Measurements from ENCODE around the gene LTA4H.

LTA4H gene

DNA sequence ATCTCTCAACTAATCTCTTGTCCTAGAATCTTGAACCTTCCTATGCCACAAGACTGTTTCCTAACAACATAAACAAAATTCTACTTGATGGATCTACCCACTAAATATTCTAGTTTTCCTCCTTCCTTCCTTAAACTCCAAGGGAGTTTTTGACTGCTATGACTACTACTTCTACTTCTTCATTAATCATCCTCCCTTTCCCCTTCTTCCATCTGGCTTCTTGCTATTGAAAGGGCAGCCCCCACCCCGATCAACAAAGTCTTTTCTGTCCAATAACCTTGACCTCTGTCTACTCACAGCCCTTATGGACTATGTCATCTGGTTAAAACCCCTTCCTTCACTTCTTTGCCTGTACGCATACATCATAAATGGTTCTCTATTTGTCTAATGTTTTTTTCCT, 5.6 kb downstream of the LTA4H start:
- Histone ChIP-seq H3K9ac (ENCODE audit: low read depth, low read length) (no peak overlapping the region), H3K4me1 (ENCODE audit: insufficient read depth, low read length) (peaks cover 4% of the 10 kb centered on the region; the same call in 1 of the 2 replicates), H3K36me3 (ENCODE audit: insufficient read depth, low read length) (0 out of 2 replicates have a peak, but pooled peaks cover 6% of the 10 kb centered on the region), H3K9me3 (ENCODE audit: control insufficient read depth, insufficient read depth, low read length) (no peaks in the 10 kb centered on the region)

DNA sequence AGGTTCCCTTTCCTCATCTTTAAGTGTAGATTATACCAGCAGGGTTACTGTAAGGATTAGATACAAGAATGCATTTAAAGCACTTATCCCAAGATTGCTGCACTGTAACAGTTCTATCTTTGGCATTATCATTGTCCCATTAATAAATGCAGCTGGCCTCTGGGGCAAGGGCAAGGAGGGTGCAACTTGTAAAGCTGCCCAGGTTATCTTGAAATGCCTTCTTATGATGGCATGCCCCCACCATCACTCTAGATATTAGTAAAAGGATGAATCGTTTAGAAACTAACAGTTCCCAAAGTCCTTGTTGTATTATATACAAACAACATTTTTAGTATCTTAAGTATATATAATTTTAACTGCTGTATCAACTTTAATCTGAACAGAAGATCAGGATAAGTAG, 6.8 kb downstream of the LTA4H start:
- H3K36me3 ChIP-seq (ENCODE audit: insufficient read depth, low read length): peaks cover 6% of the 10 kb centered on the region; the same call in 1 of the 2 replicates
- H3K9ac ChIP-seq (ENCODE audit: low read depth, low read length): no peak overlapping the region
- H3K4me1 ChIP-seq (ENCODE audit: insufficient read depth, low read length): no peaks in the 10 kb centered on the region
- no peaks in the 10 kb centered on the region for H3K9me3 ChIP-seq (ENCODE audit: control insufficient read depth, insufficient read depth, low read length)

DNA sequence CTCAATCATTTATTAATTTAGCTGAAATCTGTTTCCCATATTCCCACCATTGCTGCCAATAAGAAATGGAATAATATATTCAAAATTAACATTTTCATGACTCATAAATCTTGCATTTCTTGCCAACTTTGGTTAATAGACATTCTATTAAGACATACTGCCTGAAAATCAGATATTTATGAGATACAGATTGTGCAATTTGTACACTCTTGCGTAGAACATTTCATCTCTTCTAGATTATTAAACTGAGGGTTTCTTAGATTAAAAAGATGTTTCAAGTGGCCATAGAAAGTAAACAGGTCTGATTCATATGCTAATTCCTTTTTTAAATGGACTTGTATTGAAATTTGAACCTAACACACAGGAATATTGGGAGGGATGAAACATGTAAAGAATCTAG, 9.1 kb downstream of the LTA4H start:
- Histone ChIP-seq H3K4me1 (ENCODE audit: insufficient read depth, low read length) (no peaks in the 10 kb centered on the region), H3K9ac (ENCODE audit: low read depth, low read length) (no peak overlapping the region), H3K9me3 (ENCODE audit: control insufficient read depth, insufficient read depth, low read length) (no peaks in the 10 kb centered on the region), H3K36me3 (ENCODE audit: insufficient read depth, low read length) (peaks cover 11% of the 10 kb centered on the region; the same call in 1 of the 2 replicates)

DNA sequence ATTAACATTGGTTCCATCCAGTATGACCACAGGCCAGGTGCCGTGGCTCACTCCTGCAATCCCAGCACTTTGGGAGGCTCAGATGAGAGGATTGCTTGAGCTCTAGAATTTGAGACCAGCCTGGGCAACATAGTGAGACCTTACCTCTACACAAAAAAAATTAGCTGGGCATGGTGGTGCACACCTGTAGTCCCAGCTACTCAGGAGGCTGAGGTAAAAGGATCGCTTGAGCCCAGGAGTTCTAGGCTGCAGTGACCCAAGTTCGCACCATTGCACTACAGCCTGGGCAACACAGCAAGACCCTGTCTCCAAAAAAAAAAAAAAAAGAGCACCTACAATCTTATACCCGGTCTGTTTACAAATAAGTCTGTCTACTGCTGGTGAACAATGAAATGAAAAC, 9.9 kb downstream of the LTA4H start:
- Histone ChIP-seq H3K9me3 (ENCODE audit: control insufficient read depth, insufficient read depth, low read length) (no peaks in the 10 kb centered on the region), H3K4me1 (ENCODE audit: insufficient read depth, low read length) (no peaks in the 10 kb centered on the region), H3K36me3 (ENCODE audit: insufficient read depth, low read length) (peaks cover 11% of the 10 kb centered on the region; the same call in 1 of the 2 replicates), H3K9ac (ENCODE audit: low read depth, low read length) (no peak overlapping the region)

DNA sequence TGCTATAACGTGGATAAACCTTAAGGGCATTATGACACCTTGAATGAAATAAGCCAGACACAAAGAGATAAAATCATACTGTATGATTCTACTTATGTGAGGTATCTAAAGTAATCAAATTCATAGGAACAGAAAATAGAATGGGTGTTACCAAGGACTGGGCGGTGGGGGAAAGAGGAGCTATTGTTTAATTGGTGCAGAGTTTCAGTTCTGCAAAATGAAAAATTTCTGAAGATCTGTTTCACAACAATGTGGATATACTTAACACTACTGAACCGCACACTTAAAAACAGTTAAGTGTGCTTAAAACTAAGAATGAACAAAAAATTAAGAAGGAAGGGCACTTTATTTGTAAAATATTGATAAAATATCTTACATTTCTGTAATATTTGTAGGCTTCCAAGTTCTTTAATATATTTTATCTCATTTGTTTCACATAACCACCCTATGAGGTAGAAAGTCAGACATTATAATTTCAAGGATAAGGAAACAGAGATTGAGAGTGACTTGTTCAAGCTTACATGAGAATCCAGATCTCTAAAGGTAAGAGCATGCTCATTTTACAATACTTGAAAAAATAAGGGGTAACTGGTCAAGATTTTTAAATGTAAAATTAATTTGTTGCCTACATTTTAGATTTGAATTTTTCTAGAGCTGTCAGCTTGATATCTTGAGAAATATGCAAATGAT, 14.9 kb downstream of the LTA4H start:
- no peak overlapping the region for H3K9ac ChIP-seq (ENCODE audit: low read depth, low read length)
- H3K4me1 ChIP-seq (ENCODE audit: insufficient read depth, low read length): no peaks in the 10 kb centered on the region
- no peaks in the 10 kb centered on the region for H3K9me3 ChIP-seq (ENCODE audit: control insufficient read depth, insufficient read depth, low read length)
- H3K36me3 ChIP-seq (ENCODE audit: insufficient read depth, low read length): peaks cover 6% of the 10 kb centered on the region

DNA sequence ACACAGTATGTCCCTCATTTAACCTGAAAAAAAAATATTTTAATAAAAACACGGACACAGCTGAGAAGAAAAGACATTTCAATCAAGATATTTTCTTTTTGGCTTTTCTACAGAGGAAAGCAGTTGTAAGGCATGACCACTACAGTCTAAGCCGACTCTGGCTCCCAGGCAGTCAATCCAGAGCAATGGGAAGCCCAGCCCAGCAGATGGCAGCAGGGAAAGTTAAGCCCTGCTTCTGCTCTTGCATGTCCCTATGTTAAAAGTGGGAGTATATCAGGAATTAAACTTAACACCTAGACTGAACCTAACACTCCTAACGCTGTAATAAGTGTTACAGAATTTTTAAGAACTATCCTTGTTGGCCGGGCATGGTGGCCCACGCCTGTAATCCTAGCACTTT, 19.7 kb downstream of the LTA4H start:
- peaks cover 17% of the 10 kb centered on the region for H3K36me3 ChIP-seq (ENCODE audit: insufficient read depth, low read length)
- H3K9me3 ChIP-seq (ENCODE audit: control insufficient read depth, insufficient read depth, low read length): no peaks in the 10 kb centered on the region
- no peak overlapping the region for H3K9ac ChIP-seq (ENCODE audit: low read depth, low read length)
- no peaks in the 10 kb centered on the region for H3K4me1 ChIP-seq (ENCODE audit: insufficient read depth, low read length)

DNA sequence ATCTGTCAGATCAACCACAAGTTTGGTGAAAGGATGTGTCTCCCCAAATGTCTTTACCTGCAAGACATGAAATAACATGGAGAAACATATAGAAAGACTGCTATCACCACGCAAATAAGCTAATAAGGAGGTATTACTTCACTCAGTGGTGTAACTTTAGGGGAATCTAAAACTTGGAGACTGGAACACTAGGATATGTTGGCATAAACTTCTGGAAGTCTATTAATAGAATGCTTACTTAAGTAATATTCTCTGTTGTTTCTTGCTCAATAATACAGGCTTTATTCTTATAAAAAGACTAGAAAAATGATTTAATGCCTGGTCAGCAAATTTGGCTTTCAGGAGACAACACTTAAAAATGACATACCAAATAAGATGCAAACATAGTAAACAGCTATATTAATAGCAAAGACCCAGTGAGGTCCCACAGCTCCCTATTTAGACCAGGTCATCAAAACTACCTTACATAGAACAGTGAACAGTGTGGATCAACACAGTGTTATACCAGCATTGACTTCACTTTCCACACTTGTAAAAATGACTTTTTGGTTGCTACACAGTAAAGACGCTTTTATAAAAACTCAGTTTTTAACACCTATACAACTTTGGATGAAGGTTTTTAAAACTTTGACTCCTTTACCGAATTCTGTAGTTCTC, 20.3 kb downstream of the LTA4H start:
- Histone ChIP-seq H3K4me1 (ENCODE audit: insufficient read depth, low read length) (no peaks in the 10 kb centered on the region), H3K36me3 (ENCODE audit: insufficient read depth, low read length) (peaks cover 22% of the 10 kb centered on the region), H3K9ac (ENCODE audit: low read depth, low read length) (no peak overlapping the region), H3K9me3 (ENCODE audit: control insufficient read depth, insufficient read depth, low read length) (no peaks in the 10 kb centered on the region)

DNA sequence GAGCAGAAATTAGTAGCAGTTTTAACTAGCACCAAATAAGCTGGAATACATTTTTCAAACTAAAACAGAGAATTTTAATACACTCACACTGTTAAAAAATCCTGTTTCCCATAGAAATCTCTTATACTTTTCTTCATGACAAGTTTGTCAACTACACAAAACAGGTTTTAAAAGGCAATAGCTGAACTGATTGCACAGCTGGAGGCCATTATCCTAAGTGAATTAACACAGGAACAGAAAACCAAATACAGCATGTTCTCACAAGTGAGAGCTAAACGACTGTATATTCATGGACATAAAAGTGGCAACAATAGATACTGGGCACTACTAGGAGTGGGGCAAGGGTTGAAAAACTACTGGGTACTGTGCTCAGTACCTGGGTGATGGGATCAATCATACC, 27.7 kb downstream of the LTA4H start:
- H3K36me3 ChIP-seq (ENCODE audit: insufficient read depth, low read length): peaks cover 25% of the 10 kb centered on the region; the same call in 1 of the 2 replicates
- H3K9me3 ChIP-seq (ENCODE audit: control insufficient read depth, insufficient read depth, low read length): no peaks in the 10 kb centered on the region
- no peaks in the 10 kb centered on the region for H3K4me1 ChIP-seq (ENCODE audit: insufficient read depth, low read length)
- H3K9ac ChIP-seq (ENCODE audit: low read depth, low read length): no peak overlapping the region

DNA sequence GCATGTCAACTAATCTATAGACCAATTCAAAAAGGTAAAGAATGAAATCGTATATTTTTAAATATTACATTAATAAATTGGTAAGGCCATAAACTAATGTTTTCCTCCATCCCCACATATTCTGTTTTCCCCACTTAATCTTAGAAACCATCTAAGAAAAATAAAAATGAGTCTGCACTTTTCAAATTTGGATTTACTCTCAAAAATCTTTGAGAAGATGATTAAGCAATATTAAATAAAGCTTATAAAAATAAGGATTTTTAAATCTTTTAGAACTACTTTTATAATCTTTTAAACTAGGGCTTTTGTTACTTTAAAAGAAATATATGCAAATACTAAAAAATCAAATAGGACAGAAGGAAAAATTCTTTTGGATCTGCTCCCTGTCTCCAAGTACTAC, 28.7 kb downstream of the LTA4H start:
- H3K36me3 ChIP-seq (ENCODE audit: insufficient read depth, low read length): peaks cover 19% of the 10 kb centered on the region; the same call in 1 of the 2 replicates

DNA sequence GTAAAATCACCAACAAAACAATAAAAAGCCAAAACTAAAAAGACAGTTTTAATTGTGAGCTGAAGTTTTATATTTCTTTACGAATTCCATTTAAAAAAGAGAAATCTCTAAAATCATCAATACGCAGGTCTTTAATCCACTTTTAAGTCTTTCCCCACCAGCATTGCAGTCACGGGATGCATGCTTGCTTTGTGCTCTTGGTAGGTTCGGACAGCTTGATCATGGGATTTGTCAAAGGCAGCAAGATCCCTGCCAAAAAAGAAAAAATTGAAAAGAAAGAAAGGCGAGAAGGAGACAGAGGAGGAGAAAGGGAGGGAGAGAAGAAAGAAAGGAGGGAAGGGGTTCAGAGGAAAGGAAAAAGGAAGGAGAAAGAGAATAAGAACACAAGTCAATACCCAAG, 34.5 kb downstream of the LTA4H start:
- peaks cover 10% of the 10 kb centered on the region; the same call in 1 of the 2 replicates for H3K36me3 ChIP-seq (ENCODE audit: insufficient read depth, low read length)
- no peak overlapping the region for H3K9ac ChIP-seq (ENCODE audit: low read depth, low read length)
- H3K4me1 ChIP-seq (ENCODE audit: insufficient read depth, low read length): peaks cover 6% of the 10 kb centered on the region; the same call in 1 of the 2 replicates
- no peaks in the 10 kb centered on the region for H3K9me3 ChIP-seq (ENCODE audit: control insufficient read depth, insufficient read depth, low read length)

More for the DNA sequence above, 28.7 kb downstream of the LTA4H start:
- Histone ChIP-seq H3K4me1 (ENCODE audit: insufficient read depth, low read length) (no peaks in the 10 kb centered on the region), H3K9ac (ENCODE audit: low read depth, low read length) (no peak overlapping the region), H3K9me3 (ENCODE audit: control insufficient read depth, insufficient read depth, low read length) (no peaks in the 10 kb centered on the region)

DNA sequence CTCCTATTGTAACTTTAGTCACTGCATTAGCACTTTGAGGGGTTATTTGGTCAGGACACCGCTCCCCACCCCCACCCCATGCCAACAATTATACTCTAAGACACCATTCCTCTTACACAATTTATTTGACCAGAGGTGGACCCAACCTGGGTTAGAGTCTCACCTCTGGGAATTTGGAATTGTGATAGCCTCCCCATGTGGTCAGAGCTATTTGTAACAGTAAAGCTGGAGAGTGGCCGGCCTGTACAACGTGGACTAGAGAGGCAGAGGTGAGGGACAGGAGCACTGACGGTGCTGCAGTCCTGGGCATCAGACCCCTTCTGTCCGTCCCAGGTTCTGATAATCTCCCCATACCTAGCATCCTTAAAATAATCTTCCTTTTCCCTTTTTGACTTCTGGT, 35.9 kb downstream of the LTA4H start:
- Histone ChIP-seq H3K4me1 (ENCODE audit: insufficient read depth, low read length) (peaks cover 6% of the 10 kb centered on the region; the same call in 1 of the 2 replicates), H3K36me3 (ENCODE audit: insufficient read depth, low read length) (peaks cover 2% of the 10 kb centered on the region; the same call in 1 of the 2 replicates)

DNA sequence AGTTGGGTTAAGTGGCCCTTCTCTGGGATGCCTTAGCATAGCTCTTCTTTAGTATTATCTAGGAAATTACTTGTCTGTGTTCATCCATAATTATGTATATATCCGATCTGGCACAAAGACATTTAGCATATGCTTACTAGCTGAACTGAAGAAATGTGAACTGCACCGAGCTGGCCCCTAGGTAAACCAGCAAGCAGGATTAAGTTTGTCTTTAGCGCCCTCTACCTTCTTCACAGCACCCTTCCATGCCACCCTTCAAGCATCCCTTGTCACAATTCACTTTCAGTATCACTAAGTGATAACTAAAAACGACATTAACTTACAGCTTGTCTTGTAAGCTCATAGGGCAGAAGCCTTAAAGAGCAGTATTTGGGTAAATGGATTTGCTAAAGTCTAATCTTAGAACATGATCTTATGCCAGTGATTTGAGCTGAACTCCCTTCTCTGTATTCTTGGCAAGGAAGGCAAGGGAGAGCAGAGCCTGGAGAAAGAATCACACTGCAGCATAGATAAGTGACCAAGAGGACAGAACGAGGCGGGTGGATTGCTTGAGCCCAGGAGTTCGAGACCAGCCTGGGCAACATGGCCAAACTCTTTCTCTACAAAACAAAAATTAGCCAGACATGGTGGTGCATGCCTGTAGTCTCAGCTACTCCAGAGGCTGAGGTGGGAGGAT, 36.6 kb downstream of the LTA4H start:
- no peaks in the 10 kb centered on the region for H3K36me3 ChIP-seq (ENCODE audit: insufficient read depth, low read length)
- H3K9me3 ChIP-seq (ENCODE audit: control insufficient read depth, insufficient read depth, low read length): no peaks in the 10 kb centered on the region
- peaks cover 6% of the 10 kb centered on the region; the same call in 1 of the 2 replicates for H3K4me1 ChIP-seq (ENCODE audit: insufficient read depth, low read length)
- no peak overlapping the region for H3K9ac ChIP-seq (ENCODE audit: low read depth, low read length)

More for the DNA sequence above, 35.9 kb downstream of the LTA4H start:
- H3K9me3 ChIP-seq (ENCODE audit: control insufficient read depth, insufficient read depth, low read length): no peaks in the 10 kb centered on the region
- H3K9ac ChIP-seq (ENCODE audit: low read depth, low read length): no peak overlapping the region

DNA sequence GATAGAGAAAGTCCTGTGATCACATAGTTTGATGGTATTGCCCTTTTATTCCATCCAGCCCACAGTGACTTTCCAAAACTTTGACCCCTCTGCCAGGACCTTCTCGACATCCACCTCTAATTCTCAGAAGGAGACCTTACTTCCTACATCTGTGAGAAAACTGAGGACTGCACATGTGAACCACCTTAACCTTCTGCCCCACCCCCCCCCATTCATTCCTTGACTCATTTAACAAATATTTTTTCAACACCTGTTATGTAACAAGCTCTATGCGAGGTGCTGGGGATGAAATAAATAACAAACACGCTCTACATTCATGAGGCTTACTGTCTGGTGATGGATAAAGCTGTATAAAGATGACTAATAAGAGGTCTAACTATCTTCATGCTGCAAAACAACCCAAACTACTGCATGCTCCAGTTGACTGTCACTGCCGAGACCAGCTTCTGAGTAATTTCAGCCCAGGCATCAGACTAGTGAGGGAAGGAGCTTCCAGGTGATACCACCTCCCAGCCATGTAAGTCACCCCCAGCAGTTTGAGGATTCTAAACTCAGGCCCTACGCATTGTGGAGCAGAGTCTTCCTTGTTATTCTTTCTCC, 37.4 kb downstream of the LTA4H start:
- Histone ChIP-seq H3K9ac (ENCODE audit: low read depth, low read length) (no peak overlapping the region), H3K9me3 (ENCODE audit: control insufficient read depth, insufficient read depth, low read length) (no peaks in the 10 kb centered on the region), H3K4me1 (ENCODE audit: insufficient read depth, low read length) (peaks cover 6% of the 10 kb centered on the region; the same call in 1 of the 2 replicates), H3K36me3 (ENCODE audit: insufficient read depth, low read length) (no peaks in the 10 kb centered on the region)

DNA sequence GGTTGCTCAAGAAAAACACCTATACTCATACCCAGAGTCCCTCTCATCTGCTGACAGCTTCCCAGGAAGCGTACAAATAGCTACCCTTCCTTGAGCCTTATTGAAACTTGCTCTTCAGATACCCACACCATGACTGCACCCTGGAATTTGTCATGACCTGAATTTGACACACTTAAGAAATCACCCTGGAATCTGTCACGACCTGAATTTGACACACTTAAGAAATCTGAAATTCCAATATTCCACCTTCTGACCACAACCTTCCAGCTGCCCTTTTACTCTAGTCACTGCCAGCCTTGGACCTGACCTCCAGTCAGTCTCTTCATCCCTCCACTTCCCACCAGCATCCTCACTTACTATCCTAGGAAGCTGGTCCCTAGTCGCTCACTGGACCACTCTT, 38.1 kb downstream of the LTA4H start:
- Histone ChIP-seq H3K4me1 (ENCODE audit: insufficient read depth, low read length) (peaks cover 6% of the 10 kb centered on the region; the same call in 1 of the 2 replicates), H3K36me3 (ENCODE audit: insufficient read depth, low read length) (no peaks in the 10 kb centered on the region), H3K9ac (ENCODE audit: low read depth, low read length) (no peak overlapping the region), H3K9me3 (ENCODE audit: control insufficient read depth, insufficient read depth, low read length) (no peaks in the 10 kb centered on the region)
